Measurements from ENCODE around the gene COBL.

Gene COBL

DNA sequence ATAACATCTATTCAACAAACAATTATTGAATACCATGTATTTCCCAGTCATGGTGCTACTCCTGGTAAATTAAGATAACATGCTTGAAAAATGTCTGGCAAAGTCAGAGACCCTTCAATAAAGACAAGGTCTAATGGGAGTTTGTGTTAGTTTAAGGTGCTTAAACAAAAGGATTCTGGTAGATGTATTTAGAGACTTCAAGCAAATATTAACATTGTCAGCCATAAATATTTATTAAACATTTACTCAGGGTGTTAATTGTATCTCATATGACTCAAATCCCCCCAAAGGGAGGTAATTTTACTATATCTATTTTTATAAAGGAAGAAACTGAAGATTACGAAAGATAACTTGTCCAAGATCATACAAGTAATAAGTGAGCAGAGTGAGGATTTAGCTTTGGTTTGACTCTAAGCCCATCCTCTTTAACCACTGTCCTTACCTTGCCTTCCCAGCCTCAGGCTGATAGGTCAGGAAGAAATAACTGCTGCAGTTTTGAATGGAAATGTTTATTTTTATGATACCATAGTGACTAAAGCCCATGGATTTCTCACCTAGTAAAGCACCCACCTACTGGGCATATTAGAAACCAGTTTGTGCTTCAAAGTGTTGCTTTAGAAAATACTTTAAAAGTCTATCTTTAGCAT is 215.4 kb downstream of the COBL start:
- in situ Hi-C loops (cut with HindIII; ENCODE audit: low sequenced_read_pairs), result no loop called here

DNA sequence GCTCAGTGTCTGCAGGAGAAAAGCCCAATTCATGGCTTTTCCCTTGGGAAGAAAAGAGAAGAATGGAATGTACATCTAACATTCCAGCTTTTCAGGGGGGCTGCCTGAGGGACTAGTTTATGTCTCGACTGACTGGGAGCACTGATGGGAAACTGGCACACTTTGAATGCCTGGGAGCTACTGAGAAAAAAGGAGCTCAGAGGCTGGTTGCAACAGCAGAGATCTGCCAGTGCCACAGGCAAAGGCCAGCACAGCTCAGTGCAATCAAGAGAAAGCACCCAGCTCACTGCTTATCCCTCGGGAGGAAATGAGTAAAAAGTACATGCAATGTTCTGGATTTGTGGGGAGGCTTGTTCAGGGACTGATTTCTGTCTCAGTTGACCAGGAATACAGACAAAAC is 226.2 kb downstream of the COBL start:
- in situ Hi-C loops (cut with HindIII; ENCODE audit: low sequenced_read_pairs), result no loop called here

DNA sequence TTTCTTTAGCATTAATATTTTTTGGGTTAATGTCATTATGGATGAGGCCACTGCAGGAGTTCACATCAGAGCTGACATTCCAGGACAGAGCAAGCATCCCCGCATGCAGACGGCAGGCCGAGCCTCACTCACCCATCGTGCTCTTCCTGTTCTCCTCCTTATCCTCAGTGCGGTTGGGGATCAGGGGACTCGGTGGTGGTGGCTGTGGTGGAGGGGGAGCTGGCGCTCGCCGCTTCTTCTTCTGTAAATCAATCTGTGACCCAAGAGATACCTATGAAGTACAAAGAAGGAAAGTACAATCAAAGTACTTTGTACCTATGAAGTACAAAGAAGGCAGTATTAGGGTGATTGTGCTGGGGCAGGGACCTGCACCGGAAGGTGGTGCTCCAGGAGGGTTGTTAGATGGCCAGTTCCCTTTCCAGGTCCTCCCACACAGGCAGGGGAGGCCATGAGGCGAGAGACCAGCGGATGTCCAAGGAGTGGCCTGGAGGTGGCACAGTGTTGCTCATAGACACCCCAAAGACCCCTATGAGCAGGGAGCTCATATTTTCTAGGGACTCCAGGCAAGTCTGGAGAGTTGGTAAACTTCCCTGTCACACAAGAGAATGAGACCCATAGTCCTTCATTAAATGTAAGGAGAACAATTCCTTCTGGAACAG is 231.4 kb downstream of the COBL start:
- in situ Hi-C loops (cut with HindIII; ENCODE audit: low sequenced_read_pairs), result no loop called here

- in situ Hi-C loops (cut with HindIII; ENCODE audit: low sequenced_read_pairs), result no loop called here
Measured at GRCh38 chr7:51084121-51084520, 232.5 kb downstream of the COBL start.

- in situ Hi-C loops (cut with HindIII; ENCODE audit: low sequenced_read_pairs), result no loop called here
Measured at GRCh38 chr7:51082940-51083533, 233.6 kb downstream of the COBL start.

- in situ Hi-C loops (cut with HindIII; ENCODE audit: low sequenced_read_pairs), result no loop called here
Measured at GRCh38 chr7:51082096-51082840, 234.3 kb downstream of the COBL start.

DNA sequence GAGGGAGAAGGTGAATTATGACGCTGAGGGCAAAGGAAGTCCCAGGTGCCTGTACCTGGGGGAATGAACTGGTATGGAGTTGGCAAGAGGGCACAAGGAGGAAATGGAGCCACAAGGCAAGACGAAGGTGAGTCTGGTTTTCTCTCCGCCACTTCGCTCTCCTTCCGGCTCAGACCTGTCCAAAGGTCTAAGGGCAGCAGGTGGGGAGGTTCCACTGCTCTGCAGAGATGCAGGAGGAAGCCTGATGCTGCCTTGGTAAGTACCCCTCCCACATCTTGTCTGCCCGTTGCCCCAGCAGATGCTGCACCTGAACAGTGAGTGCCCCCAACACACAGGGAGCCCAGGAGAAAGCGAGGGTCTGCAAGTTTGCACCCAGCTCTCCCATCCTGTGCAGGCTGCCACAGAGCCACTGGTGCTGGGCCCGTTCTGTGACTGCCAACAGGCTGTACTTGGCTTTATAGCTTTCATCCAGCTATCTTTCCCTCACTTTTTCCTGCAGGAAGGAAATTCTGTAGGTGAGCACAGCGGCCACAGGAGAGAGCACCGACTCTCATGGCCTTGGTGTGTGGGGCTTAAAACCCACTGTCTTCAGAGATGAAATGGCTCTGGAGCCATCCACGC is 235.2 kb downstream of the COBL start:
- in situ Hi-C loops (cut with HindIII; ENCODE audit: low sequenced_read_pairs), result no loop called here

DNA sequence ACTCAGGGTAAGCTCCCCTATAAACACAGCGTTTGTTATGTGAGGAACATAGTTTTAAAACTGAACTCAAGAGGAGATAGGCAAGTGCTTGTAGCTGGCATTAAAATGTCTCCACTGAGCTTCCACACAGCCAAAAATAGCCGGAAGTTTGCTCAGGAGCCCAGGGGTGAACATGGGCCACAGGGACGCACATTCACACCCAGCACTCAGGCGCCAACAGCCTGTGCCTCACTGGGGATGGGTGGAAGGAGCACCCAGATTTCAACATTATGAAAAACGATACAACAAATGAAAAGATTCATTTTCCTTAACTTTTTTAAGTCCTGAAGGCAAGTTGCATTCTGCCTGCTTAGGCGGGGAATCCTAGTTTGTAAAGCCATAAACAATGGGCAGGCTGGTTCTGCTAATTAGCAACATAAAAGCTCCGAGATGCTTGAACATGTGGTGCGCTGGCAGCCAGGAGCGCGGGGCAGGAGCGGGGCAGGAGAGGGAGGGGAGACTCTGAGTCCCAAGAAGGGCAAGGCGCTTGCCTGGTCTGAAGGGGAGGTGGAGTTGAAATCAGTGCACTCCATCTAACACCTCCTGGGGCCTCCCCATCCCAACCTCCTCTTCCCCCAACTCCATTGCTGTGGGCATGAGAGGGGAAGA is 235.9 kb downstream of the COBL start:
- in situ Hi-C loops (cut with HindIII; ENCODE audit: low sequenced_read_pairs), result no loop called here

- in situ Hi-C loops (cut with HindIII; ENCODE audit: low sequenced_read_pairs), result no loop called here
Measured at GRCh38 chr7:51080216-51080615, 236.4 kb downstream of the COBL start.

DNA sequence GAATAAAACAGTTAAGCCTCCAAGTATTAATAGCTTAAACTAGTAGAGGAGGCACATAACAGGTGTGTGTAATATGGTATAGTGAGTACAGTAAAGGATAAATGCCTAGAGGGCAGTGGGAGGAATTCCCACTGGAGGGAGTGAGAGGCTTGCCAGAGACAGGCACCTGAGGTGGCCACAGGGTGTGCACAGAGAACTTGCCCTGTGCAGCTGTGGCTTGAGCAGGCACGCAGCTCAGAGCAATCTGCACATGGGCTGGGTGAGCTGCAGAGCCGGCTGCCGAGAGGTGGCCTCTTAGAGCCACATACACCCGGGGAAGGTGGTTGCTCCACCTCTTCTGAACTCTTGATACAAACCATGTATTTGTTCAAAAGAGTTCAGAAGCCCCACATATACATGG is 237.1 kb downstream of the COBL start:
- in situ Hi-C loops (cut with HindIII; ENCODE audit: low sequenced_read_pairs), result no loop called here

GRCh38 chr7:51078653-51079052 is 238.0 kb downstream of the COBL start:
- in situ Hi-C loops (cut with HindIII; ENCODE audit: low sequenced_read_pairs), result no loop called here

DNA sequence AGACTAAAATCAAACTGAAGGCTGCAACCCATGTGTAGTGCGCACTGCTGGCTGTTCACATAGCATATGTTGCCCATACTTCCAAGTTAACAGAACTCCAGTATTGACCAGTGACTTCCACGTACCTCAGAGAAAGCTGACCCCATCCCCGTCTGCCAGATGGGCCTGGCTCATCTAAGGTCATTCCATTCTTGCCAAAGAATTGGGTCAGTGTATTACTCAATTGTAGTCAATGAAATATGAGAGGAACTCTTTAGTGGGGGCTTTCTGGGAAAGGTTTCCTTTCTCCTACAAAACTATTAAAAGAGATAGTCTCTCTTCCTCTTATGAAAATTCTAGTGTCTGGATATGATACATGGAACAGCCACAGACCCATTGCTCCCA is 238.6 kb downstream of the COBL start:
- in situ Hi-C loops (cut with HindIII; ENCODE audit: low sequenced_read_pairs), result no loop called here

DNA sequence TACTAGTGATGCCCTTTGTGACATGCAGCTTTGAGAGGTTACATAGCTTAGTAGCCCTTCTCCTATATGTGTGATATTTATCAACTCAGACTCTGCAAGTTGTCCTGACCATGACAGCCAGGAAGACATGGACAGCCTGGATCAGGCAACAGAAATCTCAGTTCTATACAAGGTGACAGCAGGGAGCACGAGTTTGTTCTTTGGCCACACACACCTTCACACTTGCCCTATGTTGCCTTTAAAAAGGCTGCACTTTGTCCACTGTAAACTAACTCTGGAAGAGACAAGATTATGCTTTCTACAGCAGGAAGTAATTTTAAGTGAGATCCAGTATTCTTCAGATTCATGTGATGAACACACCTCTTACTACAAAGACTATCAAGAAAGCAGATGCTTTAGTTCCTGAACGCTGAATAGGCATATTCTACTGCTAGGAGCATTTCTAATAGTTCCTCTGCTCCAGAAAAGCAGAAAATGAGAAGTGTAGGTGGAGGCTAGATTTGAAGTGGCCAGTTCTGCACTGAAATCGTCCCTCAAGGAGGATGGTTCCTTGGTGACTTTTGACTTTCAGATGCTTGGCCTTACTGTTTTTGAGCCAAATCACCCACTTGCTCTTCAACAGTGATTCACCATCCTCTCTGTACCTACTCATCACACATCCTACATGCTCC is 239.2 kb downstream of the COBL start:
- in situ Hi-C loops (cut with HindIII; ENCODE audit: low sequenced_read_pairs), result no loop called here

- in situ Hi-C loops (cut with HindIII; ENCODE audit: low sequenced_read_pairs), result no loop called here
Measured at GRCh38 chr7:51075681-51076580, 240.7 kb downstream of the COBL start.

GRCh38 chr7:51073171-51073570 is 243.4 kb downstream of the COBL start:
- in situ Hi-C loops (cut with HindIII; ENCODE audit: low sequenced_read_pairs), result no loop called here

DNA sequence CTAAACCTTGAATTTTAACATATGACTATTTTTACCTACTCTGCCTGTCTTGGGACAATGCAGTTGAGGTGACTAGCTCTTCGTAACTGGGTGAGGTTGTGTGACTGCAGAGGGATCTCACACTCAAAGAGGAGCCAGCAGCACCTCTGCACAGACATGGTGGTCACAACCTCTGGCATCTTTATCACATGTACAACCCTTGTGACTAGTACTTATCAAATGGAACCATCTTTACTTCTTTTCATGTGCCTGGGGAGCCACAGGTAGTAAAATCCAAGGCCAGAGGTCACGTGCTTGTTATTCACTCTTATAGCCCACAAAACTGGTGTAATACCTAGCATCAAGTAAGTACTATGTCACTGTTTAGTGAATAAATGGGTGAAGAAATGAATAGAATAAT is 244.3 kb downstream of the COBL start:
- in situ Hi-C loops (cut with HindIII; ENCODE audit: low sequenced_read_pairs), result no loop called here

DNA sequence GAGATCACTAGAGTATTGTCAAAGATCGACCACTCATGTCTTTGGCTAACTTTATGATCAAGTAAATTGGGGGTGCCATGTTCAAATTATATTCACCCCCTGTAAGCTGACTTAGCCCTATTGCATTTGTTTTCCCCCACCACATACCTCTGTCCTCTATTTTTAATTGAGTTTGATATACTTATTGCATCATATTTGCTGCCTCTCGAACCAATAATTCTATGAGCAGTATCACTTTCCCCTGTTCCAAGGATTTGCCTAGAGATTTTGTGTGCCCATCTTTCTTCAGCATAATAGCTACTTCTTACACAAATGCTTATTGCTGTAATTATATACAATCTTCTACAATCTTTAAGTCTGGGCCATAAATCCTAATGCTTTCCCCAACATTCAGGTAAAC is 245.2 kb downstream of the COBL start:
- in situ Hi-C loops (cut with HindIII; ENCODE audit: low sequenced_read_pairs), result no loop called here

DNA sequence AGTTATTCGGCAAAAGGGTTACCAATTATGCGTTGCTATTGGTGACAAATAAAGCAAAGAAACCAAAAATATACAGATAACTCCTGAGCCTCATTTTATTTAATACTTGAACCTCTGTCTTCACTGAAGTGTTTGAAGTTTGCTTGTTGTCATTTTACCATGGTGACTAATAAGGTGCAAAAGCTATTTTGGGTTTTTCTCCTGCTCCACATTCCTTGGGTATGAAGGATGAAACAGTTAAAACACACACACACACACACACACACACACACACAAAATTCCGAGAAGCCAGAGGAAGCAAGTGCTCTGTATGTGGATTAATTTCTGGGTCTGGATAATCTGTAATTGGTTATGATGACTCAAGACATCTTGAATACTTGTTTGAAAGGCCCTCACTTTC is 246.5 kb downstream of the COBL start:
- in situ Hi-C loops (cut with HindIII; ENCODE audit: low sequenced_read_pairs), result no loop called here

DNA sequence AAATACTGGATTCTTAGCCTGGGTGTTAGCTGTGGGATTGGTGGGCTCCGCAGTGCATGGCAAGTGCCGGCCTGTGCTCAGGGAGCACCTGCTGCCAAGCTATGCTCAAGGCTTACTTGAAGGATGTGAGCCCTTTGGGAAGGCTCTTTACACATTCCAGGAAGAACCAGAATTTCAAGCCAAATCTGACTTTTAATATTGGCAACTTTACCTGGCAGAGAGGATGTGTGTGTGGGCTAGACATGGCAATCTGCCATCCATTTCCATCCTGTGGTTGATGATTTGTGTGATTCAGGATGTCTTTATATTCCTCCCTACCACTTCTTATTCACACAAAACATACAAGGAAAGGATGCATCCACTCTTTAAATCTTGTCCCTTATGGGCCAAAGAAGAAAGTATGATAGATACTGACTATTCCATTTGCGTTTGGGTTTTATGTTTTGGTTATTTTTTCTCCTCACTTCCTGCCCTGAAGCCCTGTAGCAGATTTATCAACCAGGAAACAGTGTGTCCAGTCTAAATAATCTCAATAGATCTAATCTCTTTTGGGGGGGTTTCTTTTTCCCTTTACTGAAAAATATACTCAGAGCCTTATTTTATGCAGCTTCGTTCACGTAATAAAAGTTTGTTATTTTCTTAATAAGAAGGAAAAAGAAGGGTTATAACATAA is 247.1 kb downstream of the COBL start:
- in situ Hi-C loops (cut with HindIII; ENCODE audit: low sequenced_read_pairs), result no loop called here
